ENCODE data around the gene GABRR2.

GRCh38 chr6:89269252-89269651, 45.8 kb downstream of the GABRR2 start:
- TF ChIP-seq POLR2AphosphoS5 (IDR thresholded peaks at IDR 0.05) (no peak), CTCF (IDR thresholded peaks at IDR 0.05; ENCODE audit: poor library complexity, severe bottlenecking) (no peak), EZH2 (IDR thresholded peaks at IDR 0.05; ENCODE audit: borderline replicate concordance, insufficient read depth, low read length, poor library complexity, severe bottlenecking) (no peak), EP300 (conservative IDR thresholded peaks at IDR 0.05; ENCODE audit: poor library complexity, severe bottlenecking) (no peak), REST (IDR thresholded peaks at IDR 0.05; ENCODE audit: borderline replicate concordance) (no peak), RAD21 (conservative IDR thresholded peaks at IDR 0.05) (no peak), SMC3 (conservative IDR thresholded peaks at IDR 0.05; ENCODE audit: poor library complexity) (no peak), MXI1 (conservative IDR thresholded peaks at IDR 0.05; ENCODE audit: poor library complexity, severe bottlenecking) (no peak)
